Stimulated activated effector memory CD8-positive, alpha-beta T cell treated with anti-CD3 and anti-CD28 coated beads, Interleukin-12 subunit alpha, Interleukin-12 subunit beta, amount 100 ng/mL, for 72 hours (primary cell): Measurements from ENCODE around the gene CD226.

Experiments
- ATAC-seq: fragments of 150-1000 bp; cut with Tn5 transposase; 2 replicates; pipeline ENCODE4 v1.10.0; 2021
- DNase-seq, 2 donors: peaks; one replicate each; pipeline ENCODE4 v3.0.0; 2021 to 2022; ENCODE audit warnings: low spot score in 2 of 2
- H3K27ac Mint-ChIP-seq: one replicate; pipeline ENCODE4 v1.8.0; 2022; ENCODE audit warnings: mild to moderate bottlenecking, mixed read lengths
- H3K36me3 Mint-ChIP-seq: one replicate; pipeline ENCODE4 v1.8.0; 2022; ENCODE audit warnings: mild to moderate bottlenecking, mixed read lengths
- H3K4me1 Mint-ChIP-seq: one replicate; pipeline ENCODE4 v1.8.0; 2022; ENCODE audit warnings: mixed read lengths
- H3K4me3 Mint-ChIP-seq: one replicate; pipeline ENCODE4 v1.8.0; 2022; ENCODE audit warnings: mild to moderate bottlenecking, mixed read lengths
- H3K9me3 Mint-ChIP-seq: one replicate; pipeline ENCODE4 v1.8.0; 2022; ENCODE audit warnings: mixed read lengths

The CD226 gene

GRCh38 chr18:69969491-69969890 is 21.8 kb upstream of the CD226 start:
- H3K4me1 Mint-ChIP-seq = peaks cover 23% of the 10 kb centered on the region
- H3K27ac Mint-ChIP-seq = no peak overlapping the region
- DNase-seq (no peak), ATAC-seq (no peak)
- no peaks in the 10 kb centered on the region for H3K9me3 Mint-ChIP-seq
- H3K4me3 Mint-ChIP-seq = no peak overlapping the region
- H3K36me3 Mint-ChIP-seq = no peaks in the 10 kb centered on the region

GRCh38 chr18:69968039-69968438 is 20.4 kb upstream of the CD226 start:
- ATAC-seq (peak; percentile 90), DNase-seq (no peak)
- Mint-ChIP-seq H3K36me3 (peaks cover 4% of the 10 kb centered on the region), H3K9me3 (no peaks in the 10 kb centered on the region), H3K4me3 (no peak overlapping the region), H3K4me1 (peaks cover 28% of the 10 kb centered on the region), H3K27ac (peak overlapping the region; percentile 29)

- peaks cover 25% of the 10 kb centered on the region for H3K4me1 Mint-ChIP-seq
- DNase-seq (no peak), ATAC-seq (no peak)
- H3K36me3 Mint-ChIP-seq = peaks cover 6% of the 10 kb centered on the region
- H3K9me3 Mint-ChIP-seq = no peaks in the 10 kb centered on the region
- H3K27ac Mint-ChIP-seq = no peak overlapping the region
- no peak overlapping the region for H3K4me3 Mint-ChIP-seq
These were observed 15.5 kb upstream of the CD226 start for GRCh38 chr18:69963196-69963595.

- ATAC-seq = no peak
These were observed 14.0 kb upstream of the CD226 start for GRCh38 chr18:69961718-69962117.

GRCh38 chr18:69958422-69958821 is 10.7 kb upstream of the CD226 start:
- Mint-ChIP-seq H3K27ac (peak overlapping the region; percentile 79), H3K4me3 (no peak overlapping the region), H3K4me1 (peaks cover 11% of the 10 kb centered on the region), H3K9me3 (no peaks in the 10 kb centered on the region), H3K36me3 (peaks cover 5% of the 10 kb centered on the region)
- ATAC-seq (peak; percentile 96), DNase-seq (no peak)

More at GRCh38 chr18:69961718-69962117, 14.0 kb upstream of the CD226 start:
- DNase-seq = no peak
- Mint-ChIP-seq H3K36me3 (peaks cover 6% of the 10 kb centered on the region), H3K4me1 (peaks cover 13% of the 10 kb centered on the region), H3K9me3 (no peaks in the 10 kb centered on the region), H3K27ac (no peak overlapping the region), H3K4me3 (no peak overlapping the region)

GRCh38 chr18:69957747-69958146 is 10.1 kb upstream of the CD226 start:
- ATAC-seq (peak; percentile 19), DNase-seq (no peak)
- H3K4me3 Mint-ChIP-seq = no peak overlapping the region
- H3K36me3 Mint-ChIP-seq = peaks cover 4% of the 10 kb centered on the region
- peaks cover 2% of the 10 kb centered on the region for H3K9me3 Mint-ChIP-seq
- H3K4me1 Mint-ChIP-seq = peaks cover 9% of the 10 kb centered on the region
- H3K27ac Mint-ChIP-seq = peak overlapping the region; percentile 79

- peak; percentile 33 for ATAC-seq
- H3K36me3 Mint-ChIP-seq = peaks cover 4% of the 10 kb centered on the region
- H3K4me3 Mint-ChIP-seq = no peak overlapping the region
These were observed 9.3 kb upstream of the CD226 start for GRCh38 chr18:69956665-69957620.

GRCh38 chr18:69956057-69956456 is 8.4 kb upstream of the CD226 start:
- no peak for ATAC-seq

More at GRCh38 chr18:69956665-69957620, 9.3 kb upstream of the CD226 start:
- peak in 1 of 2 donors; percentile 48 for DNase-seq
- Mint-ChIP-seq H3K4me1 (peaks cover 12% of the 10 kb centered on the region), H3K27ac (no peak overlapping the region), H3K9me3 (peaks cover 4% of the 10 kb centered on the region)

GRCh38 chr18:69954719-69955480 is 7.2 kb upstream of the CD226 start:
- DNase-seq (no peak), ATAC-seq (no peak)
- peaks cover 21% of the 10 kb centered on the region for H3K4me1 Mint-ChIP-seq
- H3K36me3 Mint-ChIP-seq = peaks cover 4% of the 10 kb centered on the region
- H3K4me3 Mint-ChIP-seq = no peak overlapping the region
- no peak overlapping the region for H3K27ac Mint-ChIP-seq
- peaks cover 4% of the 10 kb centered on the region for H3K9me3 Mint-ChIP-seq

More at GRCh38 chr18:69956057-69956456, 8.4 kb upstream of the CD226 start:
- Mint-ChIP-seq H3K36me3 (peaks cover 4% of the 10 kb centered on the region), H3K27ac (no peak overlapping the region), H3K4me3 (no peak overlapping the region), H3K9me3 (peaks cover 4% of the 10 kb centered on the region), H3K4me1 (peaks cover 21% of the 10 kb centered on the region)
- no peak for DNase-seq

GRCh38 chr18:69953191-69953590 is 5.5 kb upstream of the CD226 start:
- no peak for ATAC-seq
- H3K27ac Mint-ChIP-seq = no peak overlapping the region
- peaks cover 4% of the 10 kb centered on the region for H3K9me3 Mint-ChIP-seq
- peaks cover 22% of the 10 kb centered on the region for H3K4me1 Mint-ChIP-seq
- no peak for DNase-seq
- H3K36me3 Mint-ChIP-seq = peaks cover 4% of the 10 kb centered on the region
- H3K4me3 Mint-ChIP-seq = peak overlapping the region; percentile 34

GRCh38 chr18:69951182-69951581 is 3.5 kb upstream of the CD226 start:
- H3K27ac Mint-ChIP-seq = no peak overlapping the region
- H3K4me3 Mint-ChIP-seq = peak overlapping the region; percentile 6
- H3K4me1 Mint-ChIP-seq = peaks cover 31% of the 10 kb centered on the region
- DNase-seq (no peak), ATAC-seq (no peak)
- peaks cover 4% of the 10 kb centered on the region for H3K9me3 Mint-ChIP-seq
- H3K36me3 Mint-ChIP-seq = peaks cover 4% of the 10 kb centered on the region

GRCh38 chr18:69949538-69949936 is 1.9 kb upstream of the CD226 start:
- H3K36me3 Mint-ChIP-seq = peaks cover 4% of the 10 kb centered on the region
- no peak overlapping the region for H3K27ac Mint-ChIP-seq
- no peak overlapping the region for H3K4me3 Mint-ChIP-seq
- DNase-seq (no peak), ATAC-seq (no peak)
- peaks cover 40% of the 10 kb centered on the region for H3K4me1 Mint-ChIP-seq
- peaks cover 4% of the 10 kb centered on the region for H3K9me3 Mint-ChIP-seq

GRCh38 chr18:69948919-69949537 is 1.4 kb upstream of the CD226 start:
- peaks cover 45% of the 10 kb centered on the region for H3K4me1 Mint-ChIP-seq
- peaks cover 4% of the 10 kb centered on the region for H3K9me3 Mint-ChIP-seq
- H3K36me3 Mint-ChIP-seq = peaks cover 4% of the 10 kb centered on the region
- H3K4me3 Mint-ChIP-seq = no peak overlapping the region
- DNase-seq = peak in 1 of 2 donors; percentile 83
- ATAC-seq = peak; percentile 88
- no peak overlapping the region for H3K27ac Mint-ChIP-seq

- DNase-seq (no peak), ATAC-seq (no peak)
- peaks cover 3% of the 10 kb centered on the region for H3K9me3 Mint-ChIP-seq
- H3K36me3 Mint-ChIP-seq = peaks cover 2% of the 10 kb centered on the region
- H3K27ac Mint-ChIP-seq = no peak overlapping the region
- peaks cover 49% of the 10 kb centered on the region for H3K4me1 Mint-ChIP-seq
- H3K4me3 Mint-ChIP-seq = no peak overlapping the region
These were observed 583 bp upstream of the CD226 start for GRCh38 chr18:69948256-69948655.

GRCh38 chr18:69946608-69947155 is 991 bp downstream of the CD226 start:
- ATAC-seq (no peak), DNase-seq (no peak)
- Mint-ChIP-seq H3K4me3 (no peak overlapping the region), H3K27ac (no peak overlapping the region), H3K4me1 (peaks cover 52% of the 10 kb centered on the region), H3K9me3 (peaks cover 9% of the 10 kb centered on the region), H3K36me3 (no peaks in the 10 kb centered on the region)
